ENCODE measurements around the gene ACOD1. TPM values are rescaled to one million over a fixed set of nuclear protein-coding genes. Genes with fewer than 3 reads are reported as not detected.
A peak's percentile ranks its signal among the peaks of the same experiment; 100 is the strongest.

Gene ACOD1
- total and polyA plus RNA-seq, 4 donors, result not detected

GRCh38 chr13:76991796-76992547 lies 43.7 kb downstream of the ACOD1 start, which contains the start of gene CLN5:
TSS of gene CLN5 (plus strand) at chr13:76992081. CDS start at chr13:76992099, 18 bp downstream.
- Histone ChIP-seq H3K9me3 (ENCODE audit: control insufficient read depth, low read length) (no peaks in the 10 kb centered on the region), H3K4me3 (ENCODE audit: low read length in 2 of 2) (peak within 1 kb of the TSS; percentile 50 to 71), H3K27ac (ENCODE audit: low read depth in 1 of 2, low read length in 2 of 2) (peak within 1 kb of the TSS; percentile 61 to 62), H3K27me3 (ENCODE audit: control insufficient read depth in 1 of 2, insufficient read depth in 2 of 2, low read length in 1 of 2) (no peaks in the 10 kb centered on the region), H3K36me3 (ENCODE audit: control insufficient read depth in 1 of 2, insufficient read depth in 2 of 2, low read length in 1 of 2) (no peaks in the 10 kb centered on the region), H3K4me1 (ENCODE audit: control insufficient read depth in 1 of 2, insufficient read depth in 2 of 2, low read length in 2 of 2) (no peaks in the 10 kb centered on the region)
- intact Hi-C loops (cut with DNase I), result loop anchor here in 1 of 2 donors (10.0 kb wide), 1 partner anchor 167 kb away; no protein-coding TSS in a partner anchor
- DNase-seq (peak; percentile 97 to 98), ATAC-seq (ENCODE audit: low FRiP score) (peak; percentile 98)
- 1% methylated on average over 60 to 73 of the region's 73 CpGs for WGBS, 2 donors

DNA sequence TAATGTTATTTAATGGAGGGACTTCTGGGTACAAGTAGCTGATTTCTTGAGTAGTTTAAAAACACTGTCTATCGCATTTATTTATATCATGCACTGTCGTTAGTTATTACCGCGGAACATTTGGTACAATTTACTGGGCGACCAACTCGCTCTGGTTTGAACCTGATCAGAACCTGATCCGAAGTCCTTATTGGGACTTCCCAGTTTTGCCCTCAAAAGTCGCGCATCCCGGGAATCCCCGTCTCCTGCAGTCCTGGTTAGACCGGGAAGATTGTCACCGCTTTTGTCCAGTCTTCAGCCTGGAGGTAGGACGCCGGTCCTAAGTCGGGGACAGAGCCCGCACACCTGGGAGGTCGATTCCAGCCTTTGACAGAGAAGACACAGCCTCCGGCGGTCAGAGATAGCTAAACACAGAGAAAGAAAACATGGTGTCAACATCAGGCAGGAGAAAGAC lies 44.3 kb downstream of the ACOD1 start:
- Histone ChIP-seq H3K9me3 (ENCODE audit: control insufficient read depth, low read length) (no peaks in the 10 kb centered on the region), H3K36me3 (ENCODE audit: control insufficient read depth in 1 of 2, insufficient read depth in 2 of 2, low read length in 1 of 2) (no peaks in the 10 kb centered on the region), H3K27ac (ENCODE audit: low read depth in 1 of 2, low read length in 2 of 2) (peak overlapping the region; percentile 49 to 61), H3K4me3 (ENCODE audit: low read length in 2 of 2) (peak overlapping the region; percentile 50 to 71), H3K4me1 (ENCODE audit: control insufficient read depth in 1 of 2, insufficient read depth in 2 of 2, low read length in 2 of 2) (no peaks in the 10 kb centered on the region), H3K27me3 (ENCODE audit: control insufficient read depth in 1 of 2, insufficient read depth in 2 of 2, low read length in 1 of 2) (no peaks in the 10 kb centered on the region)
- intact Hi-C loops (cut with DNase I), result loop anchor here in 1 of 2 donors (10.0 kb wide), 1 partner anchor 168 kb away; no protein-coding TSS in a partner anchor
- 0 to 1% methylated on average over 20 of the region's 20 CpGs for WGBS, 2 donors
- ATAC-seq (ENCODE audit: low FRiP score) (peak; percentile 31), DNase-seq (peak in 1 of 2 donors; percentile 57)

DNA sequence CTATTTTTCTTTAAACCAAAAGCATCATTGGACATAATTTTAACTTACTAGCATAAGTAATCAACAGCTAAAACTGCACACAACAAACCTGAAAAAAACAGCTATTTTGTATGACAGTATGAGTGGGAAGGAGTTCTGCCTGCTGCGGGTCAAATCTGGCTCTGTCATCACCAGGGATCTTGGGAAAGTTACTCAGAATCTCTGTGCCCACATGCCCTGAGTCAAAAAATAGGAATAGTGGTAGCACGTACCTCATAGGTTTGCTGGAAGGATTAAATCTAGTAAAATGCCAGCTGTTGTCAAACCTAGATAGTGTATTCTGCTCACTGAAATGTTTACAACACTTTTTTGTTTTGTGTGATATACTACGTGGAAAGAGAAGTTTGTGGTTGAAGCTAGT lies 44.7 kb downstream of the ACOD1 start:
- ATAC-seq (ENCODE audit: low FRiP score), result no peak
- peak overlapping the region; percentile 50 to 71 for H3K4me3 ChIP-seq (ENCODE audit: low read length in 2 of 2)

GRCh38 chr13:76993473-76993872 lies 45.2 kb downstream of the ACOD1 start:
- H3K4me3 ChIP-seq (ENCODE audit: low read length in 2 of 2), result no peak overlapping the region
- WGBS, 2 donors, result 77 to 82% methylated on average over 5 of the region's 5 CpGs
- intact Hi-C loops (cut with DNase I), result loop anchor here in 1 of 2 donors (10.0 kb wide), 1 partner anchor 169 kb away; no protein-coding TSS in a partner anchor
- DNase-seq, result no peak
- no peak overlapping the region for H3K27ac ChIP-seq (ENCODE audit: low read depth in 1 of 2, low read length in 2 of 2)
- no peaks in the 10 kb centered on the region for H3K4me1 ChIP-seq (ENCODE audit: control insufficient read depth in 1 of 2, insufficient read depth in 2 of 2, low read length in 2 of 2)
- no peak for ATAC-seq (ENCODE audit: low FRiP score)
- no peaks in the 10 kb centered on the region for H3K9me3 ChIP-seq (ENCODE audit: control insufficient read depth, low read length)
- no peaks in the 10 kb centered on the region for H3K27me3 ChIP-seq (ENCODE audit: control insufficient read depth in 1 of 2, insufficient read depth in 2 of 2, low read length in 1 of 2)
- no peaks in the 10 kb centered on the region for H3K36me3 ChIP-seq (ENCODE audit: control insufficient read depth in 1 of 2, insufficient read depth in 2 of 2, low read length in 1 of 2)

More for the DNA sequence above, 44.7 kb downstream of the ACOD1 start:
- Histone ChIP-seq H3K36me3 (ENCODE audit: control insufficient read depth in 1 of 2, insufficient read depth in 2 of 2, low read length in 1 of 2) (no peaks in the 10 kb centered on the region), H3K27me3 (ENCODE audit: control insufficient read depth in 1 of 2, insufficient read depth in 2 of 2, low read length in 1 of 2) (no peaks in the 10 kb centered on the region), H3K9me3 (ENCODE audit: control insufficient read depth, low read length) (no peaks in the 10 kb centered on the region), H3K4me1 (ENCODE audit: control insufficient read depth in 1 of 2, insufficient read depth in 2 of 2, low read length in 2 of 2) (no peaks in the 10 kb centered on the region), H3K27ac (ENCODE audit: low read depth in 1 of 2, low read length in 2 of 2) (peak overlapping the region in 1 of 2 donors; percentile 36)
- intact Hi-C loops (cut with DNase I), result loop anchor here in 1 of 2 donors (10.0 kb wide), 1 partner anchor 168 kb away; no protein-coding TSS in a partner anchor
- WGBS, 2 donors, result 18 to 20% methylated on average over 3 of the region's 3 CpGs
- DNase-seq, result no peak

DNA sequence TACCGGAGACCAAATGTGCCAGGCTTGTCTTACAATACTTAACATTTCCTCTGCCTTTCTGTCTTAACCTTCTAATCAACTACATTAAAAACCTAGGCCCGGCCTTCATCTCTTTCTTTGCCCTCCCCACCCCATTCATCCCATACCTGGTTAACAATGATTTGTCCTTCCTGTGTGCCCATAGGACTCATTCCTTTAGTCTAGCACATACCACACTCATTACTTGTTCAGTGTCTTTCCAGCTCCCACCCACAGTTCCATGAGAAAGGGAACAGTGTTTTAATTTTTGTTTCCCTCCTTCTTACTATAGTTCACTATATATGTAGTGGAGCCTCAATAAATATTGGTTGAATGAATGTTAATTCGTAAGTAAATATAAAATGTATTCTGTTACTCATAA lies 46.0 kb downstream of the ACOD1 start:
- ATAC-seq (ENCODE audit: low FRiP score), result no peak
- WGBS, 2 donors, result 93 to 98% methylated on average over 3 of the region's 3 CpGs
- no peaks in the 10 kb centered on the region for H3K9me3 ChIP-seq (ENCODE audit: control insufficient read depth, low read length)
- intact Hi-C loops (cut with DNase I), result loop anchor here in 1 of 2 donors (10.0 kb wide), 1 partner anchor 169 kb away; no protein-coding TSS in a partner anchor
- H3K4me1 ChIP-seq (ENCODE audit: control insufficient read depth in 1 of 2, insufficient read depth in 2 of 2, low read length in 2 of 2), result no peaks in the 10 kb centered on the region
- no peak overlapping the region for H3K27ac ChIP-seq (ENCODE audit: low read depth in 1 of 2, low read length in 2 of 2)
- no peaks in the 10 kb centered on the region for H3K27me3 ChIP-seq (ENCODE audit: control insufficient read depth in 1 of 2, insufficient read depth in 2 of 2, low read length in 1 of 2)
- no peaks in the 10 kb centered on the region for H3K36me3 ChIP-seq (ENCODE audit: control insufficient read depth in 1 of 2, insufficient read depth in 2 of 2, low read length in 1 of 2)
- no peak overlapping the region for H3K4me3 ChIP-seq (ENCODE audit: low read length in 2 of 2)
- no peak for DNase-seq

- Histone ChIP-seq H3K4me3 (ENCODE audit: low read length in 2 of 2) (no peak overlapping the region), H3K36me3 (ENCODE audit: control insufficient read depth in 1 of 2, insufficient read depth in 2 of 2, low read length in 1 of 2) (no peaks in the 10 kb centered on the region), H3K27ac (ENCODE audit: low read depth in 1 of 2, low read length in 2 of 2) (no peak overlapping the region), H3K4me1 (ENCODE audit: control insufficient read depth in 1 of 2, insufficient read depth in 2 of 2, low read length in 2 of 2) (no peaks in the 10 kb centered on the region), H3K27me3 (ENCODE audit: control insufficient read depth in 1 of 2, insufficient read depth in 2 of 2, low read length in 1 of 2) (no peaks in the 10 kb centered on the region), H3K9me3 (ENCODE audit: control insufficient read depth, low read length) (no peaks in the 10 kb centered on the region)
- intact Hi-C loops (cut with DNase I), result no loop called here
- 12 to 19% methylated on average over 1 of the region's 1 CpG for WGBS, 2 donors
- no peak for DNase-seq
- no peak for ATAC-seq (ENCODE audit: low FRiP score)
Observed at GRCh38 chr13:77000475-77000874, 52.2 kb downstream of the ACOD1 start.

- DNase-seq (no peak), ATAC-seq (ENCODE audit: low FRiP score) (no peak)
- no peaks in the 10 kb centered on the region for H3K9me3 ChIP-seq (ENCODE audit: control insufficient read depth, low read length)
- H3K27ac ChIP-seq (ENCODE audit: low read depth in 1 of 2, low read length in 2 of 2), result peak overlapping the region in 1 of 2 donors; percentile 5
- no peaks in the 10 kb centered on the region for H3K36me3 ChIP-seq (ENCODE audit: control insufficient read depth in 1 of 2, insufficient read depth in 2 of 2, low read length in 1 of 2)
- H3K4me3 ChIP-seq (ENCODE audit: low read length in 2 of 2), result no peak overlapping the region
- 67 to 73% methylated on average over 4 of the region's 4 CpGs for WGBS, 2 donors
- H3K27me3 ChIP-seq (ENCODE audit: control insufficient read depth in 1 of 2, insufficient read depth in 2 of 2, low read length in 1 of 2), result no peaks in the 10 kb centered on the region
- intact Hi-C loops (cut with DNase I), result no loop called here
- no peaks in the 10 kb centered on the region for H3K4me1 ChIP-seq (ENCODE audit: control insufficient read depth in 1 of 2, insufficient read depth in 2 of 2, low read length in 2 of 2)
Observed at GRCh38 chr13:77001540-77001939, 53.2 kb downstream of the ACOD1 start.

GRCh38 chr13:77001963-77002587 lies 53.8 kb downstream of the ACOD1 start:
- no peak for DNase-seq
- Histone ChIP-seq H3K27ac (ENCODE audit: low read depth in 1 of 2, low read length in 2 of 2) (no peak overlapping the region), H3K36me3 (ENCODE audit: control insufficient read depth in 1 of 2, insufficient read depth in 2 of 2, low read length in 1 of 2) (peaks cover 0 to under 1% of the 10 kb centered on the region in 2 donors), H3K27me3 (ENCODE audit: control insufficient read depth in 1 of 2, insufficient read depth in 2 of 2, low read length in 1 of 2) (no peaks in the 10 kb centered on the region), H3K9me3 (ENCODE audit: control insufficient read depth, low read length) (no peaks in the 10 kb centered on the region), H3K4me3 (ENCODE audit: low read length in 2 of 2) (no peak overlapping the region), H3K4me1 (ENCODE audit: control insufficient read depth in 1 of 2, insufficient read depth in 2 of 2, low read length in 2 of 2) (peaks cover 0 to under 1% of the 10 kb centered on the region in 2 donors)
- WGBS, 2 donors, result 59 to 68% methylated on average over 4 of the region's 4 CpGs
- intact Hi-C loops (cut with DNase I), result no loop called here
- no peak for ATAC-seq (ENCODE audit: low FRiP score)

Measured in aorta (tissue), 5 donors.